WTC11 (cell line): ENCODE data around the gene FOXN3. TPM values are rescaled to one million over a fixed set of nuclear protein-coding genes. Genes with fewer than 3 reads are reported as not detected.

ENCODE experiments used
- ATAC-seq: fragments of 200-7000 bp; cut with Tn5 transposase; 2 replicates; pipeline ENCODE4 v1.10.0; 2021; ENCODE audit warnings: mild to moderate bottlenecking, moderate library complexity
- CTCF ChIA-PET: fragments of 300-600 bp; sonication (Branson Sonifier 250); formaldehyde crosslinking; loops from one replicate; lab custom pipeline; 2021; ENCODE audit warnings: antibody characterized with exemption; lab: Charles Lee
- POLR2A ChIA-PET: fragments of 350-600 bp; sonication (Branson Sonifier 250); formaldehyde crosslinking; loops from one replicate; lab custom pipeline; 2021; ENCODE audit warnings: antibody characterized with exemption; lab: Charles Lee
- DNase-seq: peaks from one replicate; pipeline ENCODE4 v3.0.0; 2021; ENCODE audit warnings: low spot score
- H3K27ac Mint-ChIP-seq: 2 replicates; pipeline ENCODE4 v1.8.0; 2021; ENCODE audit warnings: mixed read lengths
- H3K27me3 Mint-ChIP-seq: 2 replicates; pipeline ENCODE4 v1.8.0; 2021; ENCODE audit warnings: low read depth, mild to moderate bottlenecking, moderate library complexity, mixed read lengths
- H3K36me3 Mint-ChIP-seq: 2 replicates; pipeline ENCODE4 v1.8.0; 2021; ENCODE audit warnings: mixed read lengths
- H3K4me1 Mint-ChIP-seq: 2 replicates; pipeline ENCODE4 v1.8.0; 2022; ENCODE audit warnings: mixed read lengths
- H3K4me3 Mint-ChIP-seq: 2 replicates; pipeline ENCODE4 v1.8.0; 2021; ENCODE audit warnings: mild to moderate bottlenecking, moderate library complexity, mixed read lengths
- H3K9me3 Mint-ChIP-seq: 2 replicates; pipeline ENCODE4 v1.8.0; 2021; ENCODE audit warnings: mixed read lengths
- ATF2 ChIP-seq: sonication (generic); formaldehyde crosslinking; IDR thresholded peaks from 2 replicates; pipeline ENCODE4 v1.8.1; 2022; ENCODE audit warnings: low read depth, missing genetic modification reagents, borderline replicate concordance
- ATF6 ChIP-seq: sonication (generic); formaldehyde crosslinking; IDR thresholded peaks from 2 replicates; pipeline ENCODE4 v1.8.1; 2023; ENCODE audit warnings: mild to moderate bottlenecking, missing genetic modification reagents
- ELF4 ChIP-seq: sonication (generic); formaldehyde crosslinking; IDR thresholded peaks from 2 replicates; pipeline ENCODE4 v1.8.1; 2022; ENCODE audit warnings: low read depth, mild to moderate bottlenecking, moderate library complexity, missing genetic modification reagents
- EMX1 ChIP-seq: fragments of 250-450 bp; sonication (Bioruptor Pico); IDR thresholded peaks from 2 replicates; pipeline ENCODE4 v1.8.0; 2021; ENCODE audit warnings: mild to moderate bottlenecking
- IRF2 ChIP-seq: sonication (generic); formaldehyde crosslinking; IDR thresholded peaks from 2 replicates; pipeline ENCODE4 v1.8.0; 2022; ENCODE audit warnings: low read depth, missing genetic modification reagents, borderline replicate concordance
- JUN ChIP-seq: sonication (generic); formaldehyde crosslinking; IDR thresholded peaks from 2 replicates; pipeline ENCODE4 v1.8.0; 2023; ENCODE audit warnings: mild to moderate bottlenecking, missing genetic modification reagents
- NFATC4 ChIP-seq: fragments of 250-450 bp; sonication (Bioruptor Pico); IDR thresholded peaks from 2 replicates; pipeline ENCODE4 v1.9.0; 2021; ENCODE audit warnings: mild to moderate bottlenecking
- NFE2L1 ChIP-seq: sonication (generic); formaldehyde crosslinking; IDR thresholded peaks from 2 replicates; pipeline ENCODE4 v1.8.1; 2023; ENCODE audit warnings: missing genetic modification reagents
- NR1H2 ChIP-seq: sonication (generic); formaldehyde crosslinking; IDR thresholded peaks from 2 replicates; pipeline ENCODE4 v1.9.0; 2021; ENCODE audit warnings: mild to moderate bottlenecking, moderate library complexity, missing genetic modification reagents
- PRDM15 ChIP-seq: sonication (generic); formaldehyde crosslinking; IDR thresholded peaks from 2 replicates; pipeline ENCODE4 v1.8.0; 2022; ENCODE audit warnings: missing genetic modification reagents
- SOX15 ChIP-seq: fragments of 250-450 bp; sonication (Bioruptor Pico); IDR thresholded peaks from 2 replicates; pipeline ENCODE4 v1.9.0; 2021; ENCODE audit warnings: mild to moderate bottlenecking
- TEAD1 ChIP-seq: sonication (generic); formaldehyde crosslinking; IDR thresholded peaks from 2 replicates; pipeline ENCODE4 v1.8.0; 2022; ENCODE audit warnings: mild to moderate bottlenecking, missing genetic modification reagents
- total RNA-seq: library from RNA; stranded (reverse); gene quantifications from 3 replicates; pipeline ENCODE4 v1.2.3, GENCODE V29; 2021

The FOXN3 gene
- total RNA-seq, 1 experiment from 2014 or later, result 170 TPM

GRCh38 chr14:89320381-89321000 lies 96.5 kb downstream of the FOXN3 start (continued):
- no peak for TF ChIP-seq ATF6 (CRISPR knock-in tag)
- no peak for TF ChIP-seq JUN (CRISPR knock-in tag)
- TF ChIP-seq PRDM15 (CRISPR knock-in tag), result no peak

- CTCF ChIA-PET, result no interaction called here
- TF ChIP-seq TEAD1 (CRISPR knock-in tag), result no peak
- TF ChIP-seq SOX15, result no peak
- Mint-ChIP-seq H3K27me3 (no peaks in the 10 kb centered on the region), H3K4me1 (peaks cover 48% of the 10 kb centered on the region), H3K9me3 (peaks cover 35% of the 10 kb centered on the region), H3K4me3 (no peak overlapping the region), H3K36me3 (peaks cover 60% of the 10 kb centered on the region), H3K27ac (no peak overlapping the region)
- ATAC-seq, result no peak
- POLR2A ChIA-PET, result no interaction called here
- no peak for DNase-seq
Observed at GRCh38 chr14:89319687-89320086, 97.3 kb downstream of the FOXN3 start.

- Mint-ChIP-seq H3K4me1 (peaks cover 52% of the 10 kb centered on the region), H3K36me3 (peaks cover 58% of the 10 kb centered on the region), H3K4me3 (no peak overlapping the region), H3K27ac (peak overlapping the region; percentile 87), H3K27me3 (no peaks in the 10 kb centered on the region), H3K9me3 (peaks cover 32% of the 10 kb centered on the region)
- POLR2A ChIA-PET, result interaction anchor here (0.6 kb wide), 1 partner anchor 75 kb away, joined by 3 read pairs; no protein-coding TSS in a partner anchor
- DNase-seq (no peak), ATAC-seq (peak; percentile 43)
- CTCF ChIA-PET, result interaction anchor here (0.7 kb wide), 1 partner anchor 19 kb away, joined by 3 read pairs; no protein-coding TSS in a partner anchor
- TF ChIP-seq IRF2 (CRISPR knock-in tag), result no peak
- no peak for TF ChIP-seq ATF2
- TF ChIP-seq NR1H2 (CRISPR knock-in tag), result no peak
- TF ChIP-seq ELF4, result no peak
- no peak for TF ChIP-seq EMX1 (CRISPR knock-in tag)
- no peak for TF ChIP-seq NFE2L1 (CRISPR knock-in tag)
- TF ChIP-seq TEAD1 (CRISPR knock-in tag), result no peak
- TF ChIP-seq ATF6 (CRISPR knock-in tag), result no peak
- TF ChIP-seq NFATC4, result no peak
Observed at GRCh38 chr14:89317051-89317691, 99.9 kb downstream of the FOXN3 start.
